NT2/D1 (cell line): ENCODE data around the gene CDNF.

Experiments
- SUZ12 ChIP-seq: IDR thresholded peaks from 2 replicates; pipeline ENCODE4 v1.6.1; 2011; ENCODE audit not compliant: insufficient read length, insufficient read depth; ENCODE audit errors: extremely low read depth
- YY1 ChIP-seq: IDR thresholded peaks from 2 replicates; pipeline ENCODE4 v1.6.1; 2011; ENCODE audit not compliant: insufficient read length, insufficient read depth
- ZNF274 ChIP-seq: IDR thresholded peaks from 2 replicates; pipeline ENCODE4 v1.6.1; 2011; ENCODE audit warnings: mild to moderate bottlenecking, low read depth, low read length

- no peak for TF ChIP-seq YY1
- no peak for TF ChIP-seq ZNF274
- TF ChIP-seq SUZ12: no peak
Measured at GRCh38 chr10:14772399-14772798, 65.4 kb downstream of the CDNF start.
